HG03095 (cell line): ENCODE results near the gene INO80D.
"Not testable (repeated sequence)": the region's sequence is repeated elsewhere in the genome, so short reads cannot be mapped to it uniquely, and the experiment has no call there.

Experiments used
- ATAC-seq: cut with Tn5 transposase; IDR thresholded peaks from one replicate; pipeline ENCODE4 v1.9.1; 2021; ENCODE audit warnings: moderate library complexity; ENCODE audit not compliant: unreplicated experiment

INO80D gene

DNA sequence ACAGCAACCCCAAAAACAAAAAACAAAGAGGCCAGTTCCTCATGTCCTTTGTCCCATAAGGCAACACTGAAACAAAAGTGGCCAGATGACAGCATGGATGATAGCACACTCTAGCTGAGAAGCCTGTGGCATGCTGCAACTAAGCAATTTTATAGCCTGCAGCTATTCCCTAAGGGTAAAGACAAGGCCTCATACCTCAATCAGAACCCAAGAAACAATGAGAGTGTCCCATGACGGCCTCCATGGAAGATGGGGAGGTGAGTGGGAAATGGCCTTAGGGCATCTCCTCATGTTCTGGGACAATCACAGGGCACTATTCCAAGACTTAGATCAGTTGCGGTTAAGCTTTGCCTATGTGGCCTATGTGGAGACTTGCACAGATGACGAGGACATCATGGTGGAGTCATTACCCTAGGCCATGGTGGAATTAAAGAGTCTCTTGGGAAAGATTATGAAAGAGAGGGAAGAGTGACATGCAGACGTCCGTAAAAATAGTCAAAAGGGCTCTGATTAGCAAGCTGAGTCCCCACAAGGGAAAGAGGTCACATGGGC, 103.1 kb downstream of the INO80D start:
- ATAC-seq = no peak

DNA sequence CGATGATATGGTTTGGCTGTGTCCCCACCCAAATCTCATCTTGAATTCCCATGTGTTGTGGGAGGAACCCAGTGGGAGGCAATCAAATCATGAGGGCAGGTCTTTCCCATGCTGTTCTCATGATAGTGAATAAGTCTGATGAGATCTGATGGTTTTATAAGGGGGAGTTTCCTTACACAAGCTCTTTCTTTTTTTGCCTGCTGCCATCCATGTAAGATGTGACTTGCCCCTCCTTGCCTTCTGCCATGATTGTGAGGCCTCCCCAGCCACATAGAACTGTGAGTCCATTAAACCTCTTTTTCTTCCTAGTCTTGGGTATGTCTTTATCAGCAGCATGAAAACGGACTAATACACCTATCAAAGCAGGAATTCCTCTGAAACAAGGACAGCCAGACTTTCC, 107.2 kb downstream of the INO80D start:
- ATAC-seq = not testable (repeated sequence)

DNA sequence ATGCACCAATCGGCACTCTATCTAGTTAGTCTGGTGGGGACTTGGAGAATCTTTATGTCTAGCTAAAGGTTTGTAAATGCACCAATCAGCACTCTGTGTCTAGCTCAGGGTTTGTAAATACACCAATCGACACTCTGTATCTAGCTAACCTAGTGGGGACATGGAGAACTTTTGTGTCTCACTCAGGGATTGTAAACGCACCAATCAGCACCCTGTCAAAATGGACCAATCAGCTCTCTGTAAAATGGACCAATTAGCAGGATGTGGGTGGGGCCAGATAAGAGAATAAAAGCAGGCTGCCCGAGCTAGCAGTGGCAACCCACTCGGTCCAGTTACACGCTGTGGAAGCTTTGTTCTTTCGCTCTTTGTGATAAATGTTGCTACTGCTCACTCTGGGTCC, 108.3 kb downstream of the INO80D start:
- ATAC-seq = not testable (repeated sequence)

DNA sequence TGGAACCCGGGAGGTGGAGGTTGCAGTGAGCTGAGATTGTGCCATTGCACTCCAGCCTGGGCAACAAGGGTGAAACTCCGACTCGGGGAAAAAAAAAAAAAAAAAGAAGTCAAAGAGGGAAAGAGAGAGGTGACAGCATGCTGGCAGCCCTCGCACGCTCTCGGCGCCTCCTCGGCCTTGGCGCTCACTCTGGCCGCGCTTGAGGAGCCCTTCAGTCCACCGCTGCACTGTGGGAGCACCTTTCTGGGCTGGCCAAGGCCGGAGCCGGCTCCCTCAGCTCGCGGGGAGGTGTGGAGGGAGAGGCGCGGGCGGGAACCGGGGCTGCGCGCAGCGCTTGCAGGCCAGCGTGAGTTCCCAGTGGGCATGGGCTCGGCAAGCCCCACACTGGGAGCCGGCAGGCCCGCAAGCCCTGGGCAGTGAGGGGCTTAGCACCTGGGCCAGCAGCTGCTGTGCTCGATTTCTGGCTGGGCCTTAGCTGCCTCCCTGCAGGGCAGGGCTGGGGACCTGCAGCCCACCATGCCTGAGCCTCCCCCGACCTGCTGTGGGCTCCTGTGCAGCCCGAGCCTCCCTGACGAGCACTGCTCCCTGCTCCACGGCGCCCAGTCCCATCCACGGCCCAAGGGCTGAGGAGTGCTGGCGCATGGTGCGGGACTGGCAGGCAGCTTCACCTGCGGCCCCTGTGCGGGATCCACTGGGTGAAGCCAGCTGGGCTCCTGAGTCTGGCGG, 108.9 kb downstream of the INO80D start:
- not testable (repeated sequence) for ATAC-seq

- ATAC-seq = no peak
Observed at GRCh38 chr2:205976120-205976814, 109.7 kb downstream of the INO80D start.

DNA sequence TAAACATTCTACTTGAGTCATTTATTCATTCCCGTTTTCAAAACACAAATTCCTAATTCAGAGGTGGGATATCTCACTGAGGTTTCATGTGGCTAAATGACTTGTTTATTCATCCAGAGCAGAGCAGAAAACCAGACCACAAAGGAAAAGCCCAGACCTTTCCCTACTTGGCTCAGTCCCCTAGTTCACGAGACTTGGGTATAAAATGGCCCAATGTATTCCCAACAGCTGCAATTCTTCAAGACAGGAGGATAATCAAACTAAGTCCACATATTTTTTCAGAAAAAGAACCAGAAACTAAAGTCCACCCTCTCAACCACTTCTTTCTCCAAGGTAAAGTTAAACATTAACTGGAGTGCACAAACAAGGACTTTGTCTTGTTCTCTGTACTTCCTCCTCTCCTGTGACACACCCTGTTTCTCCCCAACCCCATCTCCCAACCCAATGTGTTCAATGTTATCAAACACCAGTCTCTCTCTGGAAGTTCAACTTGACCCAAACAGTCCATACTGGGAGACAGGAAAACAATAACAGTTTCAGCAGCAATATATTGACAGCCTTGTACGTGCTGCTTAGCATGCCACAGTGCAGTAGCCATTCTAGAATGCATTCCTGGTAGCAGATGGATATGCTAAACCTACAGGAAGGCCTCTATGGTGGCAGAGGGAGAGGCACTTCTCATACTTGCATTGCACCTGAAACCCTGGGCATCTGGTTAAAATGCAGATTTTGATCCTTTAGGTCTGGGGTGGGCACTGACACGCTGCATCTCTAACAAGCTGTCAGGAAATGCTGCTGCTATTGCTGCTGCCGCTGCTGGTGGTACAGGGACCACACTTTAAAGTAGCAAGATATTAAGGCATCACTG, 110.7 kb downstream of the INO80D start:
- ATAC-seq = no peak

GRCh38 chr2:205972113-205972512, 113.9 kb downstream of the INO80D start:
- ATAC-seq = no peak

GRCh38 chr2:205970348-205970747, 115.6 kb downstream of the INO80D start:
- ATAC-seq = no peak

DNA sequence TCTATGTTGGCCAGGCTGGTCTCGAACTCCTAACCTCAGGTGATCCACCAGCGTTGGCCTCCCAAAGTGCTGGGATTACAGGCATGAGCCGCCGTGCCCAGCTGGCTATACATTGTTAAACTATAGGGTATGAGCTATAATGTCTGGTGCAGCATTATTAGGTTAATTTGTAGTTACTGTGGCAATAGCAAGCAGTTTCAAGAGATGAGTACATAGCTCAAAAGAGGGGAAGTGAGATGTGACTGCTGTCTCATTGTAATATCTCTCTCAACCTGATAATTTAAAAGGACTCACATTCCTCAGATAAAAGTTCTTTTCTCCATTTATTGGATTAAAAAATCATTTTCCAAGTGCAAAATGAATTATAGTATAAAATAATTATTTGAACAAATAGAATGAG, 116.4 kb downstream of the INO80D start:
- ATAC-seq = peak; percentile 60

DNA sequence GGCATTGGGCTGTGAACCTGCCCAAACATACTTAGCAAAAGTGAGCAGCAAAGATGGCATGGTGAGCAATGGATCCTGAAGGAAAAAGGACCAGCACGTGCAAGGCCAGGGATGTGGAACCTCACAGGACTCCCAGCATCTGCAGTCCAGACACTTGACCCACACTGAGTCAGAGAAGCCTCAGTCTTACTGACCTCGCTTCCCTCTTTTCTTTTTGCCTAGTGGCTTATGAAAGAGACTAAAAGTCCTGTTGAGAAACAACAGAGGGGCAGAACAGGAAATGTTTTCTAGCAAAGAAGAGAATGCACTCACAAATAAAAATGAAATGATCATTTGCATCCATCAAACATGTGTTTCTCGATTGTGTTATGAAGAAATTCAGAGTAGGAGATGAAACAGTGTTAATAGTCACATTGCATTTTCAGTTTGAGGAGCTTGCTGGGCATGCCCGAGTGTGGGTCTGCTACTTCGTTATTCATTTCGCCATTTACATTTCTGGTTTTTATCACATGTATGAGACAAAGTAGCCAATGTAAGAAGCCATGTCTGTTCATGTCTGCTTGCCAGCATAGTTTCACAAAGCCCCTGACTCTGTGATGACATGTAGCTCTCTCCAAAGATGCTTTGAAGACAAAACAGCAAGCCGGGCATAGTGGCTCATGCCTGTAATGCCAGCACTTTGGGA, 118.4 kb downstream of the INO80D start:
- no peak for ATAC-seq

DNA sequence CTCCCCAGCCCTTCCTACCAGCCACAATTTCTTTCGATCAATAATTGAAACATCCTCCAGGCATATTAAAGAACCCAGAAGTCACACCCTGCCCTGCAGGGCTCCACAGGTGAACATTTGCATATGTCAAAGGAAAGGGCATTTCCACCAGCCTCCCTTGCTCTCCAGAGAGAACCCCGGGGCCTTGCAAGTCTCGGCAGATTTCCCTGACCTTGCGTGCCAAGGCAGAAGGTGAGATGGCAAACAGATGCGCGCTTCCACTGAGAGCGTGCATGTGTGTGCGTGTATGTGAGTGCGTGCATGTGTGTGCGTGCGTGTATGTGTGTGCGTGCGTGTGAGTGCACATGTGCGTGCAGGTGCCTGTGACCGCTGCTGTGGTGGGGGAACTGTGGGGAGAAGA, 120.3 kb downstream of the INO80D start:
- ATAC-seq = no peak

DNA sequence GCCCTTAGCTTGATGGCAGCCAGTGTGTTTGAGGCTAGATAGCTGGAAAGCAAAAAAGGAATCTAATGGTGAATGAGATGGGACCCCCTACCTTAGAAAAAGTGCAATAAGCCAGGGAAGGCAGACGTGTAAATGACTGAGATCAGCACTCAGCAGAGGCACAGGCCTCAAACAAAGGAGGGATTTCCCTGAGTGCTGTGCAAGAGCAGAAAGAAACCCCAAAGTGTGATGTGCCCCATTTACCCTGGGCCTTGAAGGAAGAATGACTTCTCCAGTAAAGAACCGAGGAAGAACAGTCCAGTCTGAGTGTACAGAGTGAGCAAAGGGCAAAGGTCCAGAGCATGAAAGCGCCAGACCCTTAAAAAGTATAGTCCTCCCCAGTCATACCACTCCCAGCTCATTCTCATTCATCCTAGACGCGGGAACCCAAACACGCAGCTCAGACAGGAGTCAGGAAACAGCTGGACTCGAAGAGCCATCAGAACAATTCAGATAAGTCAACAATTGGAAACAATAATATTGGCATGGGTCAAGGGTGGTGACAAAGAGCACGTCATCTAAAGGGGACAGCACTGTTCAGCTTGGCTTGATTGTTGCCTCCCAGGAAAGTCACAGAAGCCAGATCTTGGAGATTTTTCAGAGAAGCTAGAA, 121.7 kb downstream of the INO80D start:
- no peak for ATAC-seq

DNA sequence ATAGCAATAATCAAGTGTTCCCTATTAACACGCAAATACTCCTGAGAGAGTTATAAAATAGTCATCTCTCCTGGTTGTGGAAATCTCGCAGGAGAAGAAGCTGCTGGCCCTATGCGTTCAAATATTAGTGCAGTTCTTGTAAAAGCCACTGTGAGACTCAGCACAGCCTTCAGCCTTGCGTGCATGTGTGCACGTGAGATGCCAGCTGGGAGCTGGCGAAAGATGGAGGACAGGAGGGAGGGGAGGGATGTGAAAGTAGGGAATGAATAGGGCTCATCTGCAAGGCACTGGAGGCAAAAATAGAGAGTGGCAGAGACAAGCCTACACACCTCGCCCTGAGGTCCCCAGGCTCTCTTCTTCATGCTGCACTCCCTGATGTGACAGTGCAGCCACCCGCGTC, 126.5 kb downstream of the INO80D start:
- ATAC-seq = no peak

DNA sequence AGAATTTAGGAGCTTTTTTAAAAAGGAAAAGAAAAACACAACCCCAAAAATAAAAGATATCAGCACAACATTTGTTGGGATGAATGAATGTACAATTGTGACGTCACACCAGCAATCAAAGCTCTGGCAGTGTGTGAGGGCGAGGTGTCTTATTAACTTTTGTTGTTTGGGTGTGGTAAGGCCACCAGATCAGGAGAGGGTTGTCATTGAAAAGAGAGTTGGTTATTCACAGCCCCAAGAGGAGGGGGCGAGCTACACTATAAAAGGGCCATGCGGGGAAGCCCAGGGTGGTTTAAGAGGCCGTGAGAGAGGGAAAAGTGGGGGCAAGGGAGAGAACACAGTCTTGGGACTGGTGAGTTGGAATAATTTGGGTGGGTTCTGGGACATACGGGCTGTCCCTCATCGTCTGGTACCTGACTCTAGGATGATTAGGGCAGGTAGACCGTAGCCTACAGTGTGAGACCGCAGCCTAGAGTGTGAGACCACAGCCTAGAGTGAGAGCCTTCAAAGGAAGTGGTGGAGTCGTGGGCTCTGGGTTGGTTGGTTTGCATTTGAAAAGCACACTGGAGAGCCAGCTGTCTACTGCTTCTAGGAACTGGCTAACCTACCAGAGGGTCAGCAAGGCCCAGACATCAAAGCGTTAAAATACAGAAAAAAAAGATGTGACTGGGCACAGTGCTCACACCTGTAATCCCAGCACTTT, 128.4 kb downstream of the INO80D start:
- ATAC-seq = no peak

GRCh38 chr2:205954707-205955106, 131.3 kb downstream of the INO80D start:
- no peak for ATAC-seq

GRCh38 chr2:205952282-205952681, 133.7 kb downstream of the INO80D start:
- no peak for ATAC-seq

GRCh38 chr2:205948883-205949282, 137.1 kb downstream of the INO80D start:
- ATAC-seq = no peak

- no peak for ATAC-seq
Observed at GRCh38 chr2:205948496-205948837, 137.5 kb downstream of the INO80D start.

- peak; percentile 92 for ATAC-seq
Observed at GRCh38 chr2:205947621-205948495, 138.1 kb downstream of the INO80D start.
